ENCODE data around the gene AQP5.

- TF ChIP-seq EP300 (IDR thresholded peaks at IDR 0.05), result no peak
- TF ChIP-seq, protein P1, sequence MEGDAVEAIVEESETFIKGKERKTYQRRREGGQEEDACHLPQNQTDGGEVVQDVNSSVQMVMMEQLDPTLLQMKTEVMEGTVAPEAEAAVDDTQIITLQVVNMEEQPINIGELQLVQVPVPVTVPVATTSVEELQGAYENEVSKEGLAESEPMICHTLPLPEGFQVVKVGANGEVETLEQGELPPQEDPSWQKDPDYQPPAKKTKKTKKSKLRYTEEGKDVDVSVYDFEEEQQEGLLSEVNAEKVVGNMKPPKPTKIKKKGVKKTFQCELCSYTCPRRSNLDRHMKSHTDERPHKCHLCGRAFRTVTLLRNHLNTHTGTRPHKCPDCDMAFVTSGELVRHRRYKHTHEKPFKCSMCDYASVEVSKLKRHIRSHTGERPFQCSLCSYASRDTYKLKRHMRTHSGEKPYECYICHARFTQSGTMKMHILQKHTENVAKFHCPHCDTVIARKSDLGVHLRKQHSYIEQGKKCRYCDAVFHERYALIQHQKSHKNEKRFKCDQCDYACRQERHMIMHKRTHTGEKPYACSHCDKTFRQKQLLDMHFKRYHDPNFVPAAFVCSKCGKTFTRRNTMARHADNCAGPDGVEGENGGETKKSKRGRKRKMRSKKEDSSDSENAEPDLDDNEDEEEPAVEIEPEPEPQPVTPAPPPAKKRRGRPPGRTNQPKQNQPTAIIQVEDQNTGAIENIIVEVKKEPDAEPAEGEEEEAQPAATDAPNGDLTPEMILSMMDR (IDR thresholded peaks at IDR 0.05), result no peak
Measured at GRCh38 chr12:49963976-49964815, 2.5 kb downstream of the AQP5 start.
